ENCODE results near the gene GALNT2. TPM values are rescaled to one million over a fixed set of nuclear protein-coding genes. Genes with fewer than 3 reads are reported as not detected.

GALNT2 gene
- total and polyA plus RNA-seq, 2 of the 13 experiments (the other 11 are each of a cell fraction or from before 2014, with no cell fraction given) = 39.3 to 39.6 TPM

- TF ChIP-seq ZBTB37 (CRISPR knock-in tag; IDR thresholded peaks at IDR 0.05) (peak; percentile 60), TEAD2 (CRISPR knock-in tag; IDR thresholded peaks at IDR 0.05) (no peak), TCF12 (IDR thresholded peaks at IDR 0.05) (no peak), TCF12 (CRISPR knock-in tag; IDR thresholded peaks at IDR 0.05) (peak; percentile 68; the same call in 1 of the 2 replicates), CTCF (CRISPR knock-in tag; IDR thresholded peaks at IDR 0.05) (no peak), KDM4B (CRISPR knock-in tag; IDR thresholded peaks at IDR 0.05) (0 out of 2 replicates have a peak, but pooled peaks have one; percentile 15), ZNF567 (CRISPR knock-in tag; IDR thresholded peaks at IDR 0.05; ENCODE audit: borderline replicate concordance) (0 out of 2 replicates have a peak, but pooled peaks have one; percentile 35), ZNF143 (CRISPR knock-in tag; IDR thresholded peaks at IDR 0.05) (no peak), ZSCAN20 (CRISPR knock-in tag; IDR thresholded peaks at IDR 0.05; ENCODE audit: borderline replicate concordance) (no peak), HDAC1 (CRISPR knock-in tag; IDR thresholded peaks at IDR 0.05) (peak; percentile 84), ZNF251 (CRISPR knock-in tag; IDR thresholded peaks at IDR 0.05) (no peak), RARG (CRISPR knock-in tag; IDR thresholded peaks at IDR 0.05; ENCODE audit: low read depth) (no peak), ETV5 (CRISPR knock-in tag; IDR thresholded peaks at IDR 0.05; ENCODE audit: borderline replicate concordance) (peak; percentile 26; the same call in 1 of the 2 replicates), MIER3 (CRISPR knock-in tag; IDR thresholded peaks at IDR 0.05; ENCODE audit: borderline replicate concordance) (peak; percentile 90), IRF9 (CRISPR knock-in tag; IDR thresholded peaks at IDR 0.05; ENCODE audit: borderline replicate concordance) (no peak; the same call in 1 of the 2 replicates), ZNF274 (CRISPR knock-in tag; IDR thresholded peaks at IDR 0.05) (no peak), DDIT3 (CRISPR knock-in tag; IDR thresholded peaks at IDR 0.05) (no peak), ERF (CRISPR knock-in tag; IDR thresholded peaks at IDR 0.05) (peak; percentile 82), SOX13 (IDR thresholded peaks at IDR 0.05) (peak; percentile 99), SOX13 (CRISPR knock-in tag; conservative IDR thresholded peaks at IDR 0.05 in 1 of 2, IDR thresholded peaks at IDR 0.05 in 1 of 2) (peak in 1 of 2 experiments; percentile 98; a peak in 2 of 4 replicates), GATA4 (IDR thresholded peaks at IDR 0.05; ENCODE audit: borderline replicate concordance, low read depth) (peak; percentile 41; the same call in 1 of the 2 replicates), ZNF75D (CRISPR knock-in tag; IDR thresholded peaks at IDR 0.05; ENCODE audit: borderline replicate concordance) (no peak)
- TF ChIP-seq, protein P1, sequence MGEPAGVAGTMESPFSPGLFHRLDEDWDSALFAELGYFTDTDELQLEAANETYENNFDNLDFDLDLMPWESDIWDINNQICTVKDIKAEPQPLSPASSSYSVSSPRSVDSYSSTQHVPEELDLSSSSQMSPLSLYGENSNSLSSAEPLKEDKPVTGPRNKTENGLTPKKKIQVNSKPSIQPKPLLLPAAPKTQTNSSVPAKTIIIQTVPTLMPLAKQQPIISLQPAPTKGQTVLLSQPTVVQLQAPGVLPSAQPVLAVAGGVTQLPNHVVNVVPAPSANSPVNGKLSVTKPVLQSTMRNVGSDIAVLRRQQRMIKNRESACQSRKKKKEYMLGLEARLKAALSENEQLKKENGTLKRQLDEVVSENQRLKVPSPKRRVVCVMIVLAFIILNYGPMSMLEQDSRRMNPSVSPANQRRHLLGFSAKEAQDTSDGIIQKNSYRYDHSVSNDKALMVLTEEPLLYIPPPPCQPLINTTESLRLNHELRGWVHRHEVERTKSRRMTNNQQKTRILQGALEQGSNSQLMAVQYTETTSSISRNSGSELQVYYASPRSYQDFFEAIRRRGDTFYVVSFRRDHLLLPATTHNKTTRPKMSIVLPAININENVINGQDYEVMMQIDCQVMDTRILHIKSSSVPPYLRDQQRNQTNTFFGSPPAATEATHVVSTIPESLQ (CRISPR knock-in tag; conservative IDR thresholded peaks at IDR 0.05) = 0 out of 2 replicates have a peak, but pooled peaks have one; percentile 16
Measured at GRCh38 chr1:230158415-230159291, 91.6 kb downstream of the GALNT2 start (continued).

All from HepG2 (cell line).